PC-9 (cell line): ENCODE data around the gene TMEM132D.

Experiments used
- EZH2 ChIP-seq: fragments of 200-600 bp; sonication (generic); IDR thresholded peaks from 2 replicates; pipeline ENCODE4 v1.8.0; 2017; ENCODE audit warnings: antibody characterized with exemption, low read depth
- TF ChIP-seq, protein P1 (sequence below): fragments of 200-600 bp; sonication (generic); conservative IDR thresholded peaks from 2 replicates; pipeline ENCODE4 v1.6.1; 2017; ENCODE audit warnings: mixed run types, antibody characterized with exemption, mild to moderate bottlenecking, moderate library complexity

DNA sequence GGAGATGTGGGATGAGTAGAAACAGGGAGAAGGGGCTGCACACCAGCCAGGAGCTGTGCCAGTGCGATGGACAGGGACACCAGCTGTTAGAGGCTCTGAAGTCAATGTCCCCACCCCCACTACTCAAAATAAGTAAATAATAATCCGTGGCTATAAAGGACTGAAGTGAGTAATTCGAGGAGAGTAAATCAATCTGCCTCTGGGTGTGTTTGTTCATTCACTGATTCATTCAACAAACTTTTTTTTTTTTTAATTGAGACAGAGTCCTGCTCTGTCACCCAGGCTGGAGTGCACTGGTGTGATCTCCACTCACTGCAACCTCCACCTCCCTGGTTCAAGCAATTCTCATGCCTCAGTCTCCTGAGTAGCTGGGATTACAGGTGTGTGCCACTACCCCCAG is 363.6 kb downstream of the TMEM132D start:
- TF ChIP-seq, protein P1, sequence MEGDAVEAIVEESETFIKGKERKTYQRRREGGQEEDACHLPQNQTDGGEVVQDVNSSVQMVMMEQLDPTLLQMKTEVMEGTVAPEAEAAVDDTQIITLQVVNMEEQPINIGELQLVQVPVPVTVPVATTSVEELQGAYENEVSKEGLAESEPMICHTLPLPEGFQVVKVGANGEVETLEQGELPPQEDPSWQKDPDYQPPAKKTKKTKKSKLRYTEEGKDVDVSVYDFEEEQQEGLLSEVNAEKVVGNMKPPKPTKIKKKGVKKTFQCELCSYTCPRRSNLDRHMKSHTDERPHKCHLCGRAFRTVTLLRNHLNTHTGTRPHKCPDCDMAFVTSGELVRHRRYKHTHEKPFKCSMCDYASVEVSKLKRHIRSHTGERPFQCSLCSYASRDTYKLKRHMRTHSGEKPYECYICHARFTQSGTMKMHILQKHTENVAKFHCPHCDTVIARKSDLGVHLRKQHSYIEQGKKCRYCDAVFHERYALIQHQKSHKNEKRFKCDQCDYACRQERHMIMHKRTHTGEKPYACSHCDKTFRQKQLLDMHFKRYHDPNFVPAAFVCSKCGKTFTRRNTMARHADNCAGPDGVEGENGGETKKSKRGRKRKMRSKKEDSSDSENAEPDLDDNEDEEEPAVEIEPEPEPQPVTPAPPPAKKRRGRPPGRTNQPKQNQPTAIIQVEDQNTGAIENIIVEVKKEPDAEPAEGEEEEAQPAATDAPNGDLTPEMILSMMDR = no peak
- TF ChIP-seq EZH2 = no peak
